ENCODE measurements around the gene PGM5.

GRCh38 chr9:68470634-68471033 is 114.2 kb downstream of the PGM5 start:
- TF ChIP-seq, protein P1, sequence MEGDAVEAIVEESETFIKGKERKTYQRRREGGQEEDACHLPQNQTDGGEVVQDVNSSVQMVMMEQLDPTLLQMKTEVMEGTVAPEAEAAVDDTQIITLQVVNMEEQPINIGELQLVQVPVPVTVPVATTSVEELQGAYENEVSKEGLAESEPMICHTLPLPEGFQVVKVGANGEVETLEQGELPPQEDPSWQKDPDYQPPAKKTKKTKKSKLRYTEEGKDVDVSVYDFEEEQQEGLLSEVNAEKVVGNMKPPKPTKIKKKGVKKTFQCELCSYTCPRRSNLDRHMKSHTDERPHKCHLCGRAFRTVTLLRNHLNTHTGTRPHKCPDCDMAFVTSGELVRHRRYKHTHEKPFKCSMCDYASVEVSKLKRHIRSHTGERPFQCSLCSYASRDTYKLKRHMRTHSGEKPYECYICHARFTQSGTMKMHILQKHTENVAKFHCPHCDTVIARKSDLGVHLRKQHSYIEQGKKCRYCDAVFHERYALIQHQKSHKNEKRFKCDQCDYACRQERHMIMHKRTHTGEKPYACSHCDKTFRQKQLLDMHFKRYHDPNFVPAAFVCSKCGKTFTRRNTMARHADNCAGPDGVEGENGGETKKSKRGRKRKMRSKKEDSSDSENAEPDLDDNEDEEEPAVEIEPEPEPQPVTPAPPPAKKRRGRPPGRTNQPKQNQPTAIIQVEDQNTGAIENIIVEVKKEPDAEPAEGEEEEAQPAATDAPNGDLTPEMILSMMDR (IDR thresholded peaks at IDR 0.05) = no peak
- no peak for TF ChIP-seq POLR2AphosphoS5 (IDR thresholded peaks at IDR 0.05)
- TF ChIP-seq POLR2A (IDR thresholded peaks at IDR 0.05) = no peak

Measured in gastroesophageal sphincter (tissue), 3 donors.